Left ventricle myocardium inferior (tissue), 1 donor: ENCODE data around the gene PLA2G2D. TPM values are rescaled to one million over a fixed set of nuclear protein-coding genes. Genes with fewer than 3 reads are reported as not detected.

Experiments
- DNase-seq: peaks from one replicate; pipeline ENCODE4 v3.0.0-alpha.2; 2020
- H3K27ac ChIP-seq: fragments of 200-600 bp; replicated peaks from 2 replicates; pipeline ENCODE4 v1.8.0; 2021
- H3K27me3 ChIP-seq: fragments of 200-600 bp; 2 replicates; pipeline ENCODE4 v1.8.0; 2021; ENCODE audit warnings: low read depth
- H3K36me3 ChIP-seq: fragments of 200-600 bp; 2 replicates; pipeline ENCODE4 v1.8.0; 2021
- H3K4me1 ChIP-seq: fragments of 200-600 bp; 2 replicates; pipeline ENCODE4 v1.8.0; 2021
- H3K4me3 ChIP-seq: fragments of 200-600 bp; 2 replicates; pipeline ENCODE4 v1.8.0; 2021; ENCODE audit warnings: mild to moderate bottlenecking, moderate library complexity
- H3K9me3 ChIP-seq: fragments of 200-600 bp; replicated peaks from 2 replicates; pipeline ENCODE4 v1.8.0; 2021
- CTCF ChIP-seq: fragments of 200-600 bp; IDR thresholded peaks from 2 replicates; pipeline ENCODE4 v1.8.0; 2021; ENCODE audit warnings: antibody characterized with exemption, mild to moderate bottlenecking, borderline replicate concordance
- intact Hi-C: fragments of 100-400 bp; cut with micrococcal nuclease; formaldehyde crosslinking; loops from one replicate; pipeline ENCODE4 v1.11.0; 2022
- total RNA-seq: library from RNA; stranded (reverse); fragmentation: NEBNext Ultra II Directional; extraction: Animal tissue kit (Norgen Biotek cat#: 25700); gene quantifications from one replicate; pipeline ENCODE4 v1.2.1, GENCODE V29; 2021
- donor health status: DM: no; HTN: yes; CAD: no; lungs with severe emphysema.

The PLA2G2D gene
- total RNA-seq, 1 donor from 2014 or later: not detected

- intact Hi-C loops: no loop called here
- no peak overlapping the region for H3K27ac ChIP-seq
- no peak for TF ChIP-seq CTCF
- no peaks in the 10 kb centered on the region for H3K4me1 ChIP-seq
- peaks cover 9% of the 10 kb centered on the region for H3K27me3 ChIP-seq
- no peaks in the 10 kb centered on the region for H3K9me3 ChIP-seq
- DNase-seq: no peak
- no peak overlapping the region for H3K4me3 ChIP-seq
- H3K36me3 ChIP-seq: no peaks in the 10 kb centered on the region
Observed at GRCh38 chr1:20142001-20142710, 22.8 kb upstream of the PLA2G2D start.

GRCh38 chr1:20141466-20141865 is 22.1 kb upstream of the PLA2G2D start:
- Histone ChIP-seq H3K27ac (no peak overlapping the region), H3K27me3 (peaks cover 9% of the 10 kb centered on the region), H3K9me3 (no peaks in the 10 kb centered on the region), H3K4me3 (no peak overlapping the region), H3K36me3 (no peaks in the 10 kb centered on the region), H3K4me1 (no peaks in the 10 kb centered on the region)
- intact Hi-C loops: no loop called here
- DNase-seq: no peak
- TF ChIP-seq CTCF: no peak

GRCh38 chr1:20141001-20141400 is 21.7 kb upstream of the PLA2G2D start:
- no peaks in the 10 kb centered on the region for H3K9me3 ChIP-seq
- H3K4me1 ChIP-seq: no peaks in the 10 kb centered on the region
- DNase-seq: no peak
- TF ChIP-seq CTCF: no peak
- peaks cover 9% of the 10 kb centered on the region for H3K27me3 ChIP-seq
- intact Hi-C loops: no loop called here
- H3K4me3 ChIP-seq: no peak overlapping the region
- no peak overlapping the region for H3K27ac ChIP-seq
- no peaks in the 10 kb centered on the region for H3K36me3 ChIP-seq

GRCh38 chr1:20139776-20140612 is 20.7 kb upstream of the PLA2G2D start:
- Histone ChIP-seq H3K27me3 (peaks cover 16% of the 10 kb centered on the region), H3K9me3 (no peaks in the 10 kb centered on the region), H3K4me3 (no peak overlapping the region), H3K27ac (no peak overlapping the region), H3K36me3 (no peaks in the 10 kb centered on the region), H3K4me1 (no peaks in the 10 kb centered on the region)
- no peak for TF ChIP-seq CTCF
- DNase-seq: no peak
- intact Hi-C loops: no loop called here

GRCh38 chr1:20138961-20139550 is 19.7 kb upstream of the PLA2G2D start, which contains the start of gene PLA2G2F:
TSS of gene PLA2G2F (plus strand) at chr1:20139323. CDS start at chr1:20139428, 105 bp downstream.
- Histone ChIP-seq H3K4me1 (no peaks in the 10 kb centered on the region), H3K4me3 (no peak within 1 kb of the TSS), H3K36me3 (no peaks in the 10 kb centered on the region), H3K9me3 (no peaks in the 10 kb centered on the region), H3K27me3 (peaks cover 25% of the 10 kb centered on the region), H3K27ac (no peak within 1 kb of the TSS)
- intact Hi-C loops: no loop called here
- TF ChIP-seq CTCF: no peak
- no peak for DNase-seq
